Ovary (tissue), 3 donors: Measurements from ENCODE around the gene GALNT4.

Experiments
- EP300 ChIP-seq: sonication (generic); formaldehyde crosslinking; IDR thresholded peaks from one replicate; pipeline ENCODE4 v1.6.1; 2017; ENCODE audit warnings: antibody characterized with exemption
- TF ChIP-seq, protein P1 (sequence below), 3 donors: fragments of 450-650 bp in 2 of 3; fragments of 200-600 bp in 1 of 3; IDR thresholded peaks; one replicate each; pipeline versions ENCODE4 v1.5.1 to v1.8.0; 2016 to 2022; ENCODE audit warnings: antibody characterized with exemption in 3 of 3, mild to moderate bottlenecking in 1 of 3
- donor health status: DM: no; HTN: no; CAD: no.

DNA sequence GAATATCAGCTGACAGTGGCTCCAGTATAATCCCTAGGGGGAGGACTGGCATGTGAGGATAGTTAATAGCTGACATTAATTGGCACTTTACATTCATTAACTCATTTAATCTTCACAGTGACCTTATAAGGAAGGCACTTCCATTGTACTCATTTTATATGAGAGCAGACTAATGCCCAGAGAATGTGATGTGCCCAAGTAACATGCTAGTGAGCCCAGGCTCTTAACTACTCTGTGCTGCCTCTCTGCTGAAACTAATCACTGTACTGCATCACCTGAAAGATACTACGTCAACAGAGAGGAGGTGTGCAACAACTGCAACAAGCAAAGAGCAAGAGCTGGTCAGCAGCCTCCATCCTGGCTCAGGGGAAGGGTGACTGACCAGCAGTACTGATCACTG lies 40.1 kb downstream of the GALNT4 start:
- TF ChIP-seq EP300 = no peak
- TF ChIP-seq, protein P1, sequence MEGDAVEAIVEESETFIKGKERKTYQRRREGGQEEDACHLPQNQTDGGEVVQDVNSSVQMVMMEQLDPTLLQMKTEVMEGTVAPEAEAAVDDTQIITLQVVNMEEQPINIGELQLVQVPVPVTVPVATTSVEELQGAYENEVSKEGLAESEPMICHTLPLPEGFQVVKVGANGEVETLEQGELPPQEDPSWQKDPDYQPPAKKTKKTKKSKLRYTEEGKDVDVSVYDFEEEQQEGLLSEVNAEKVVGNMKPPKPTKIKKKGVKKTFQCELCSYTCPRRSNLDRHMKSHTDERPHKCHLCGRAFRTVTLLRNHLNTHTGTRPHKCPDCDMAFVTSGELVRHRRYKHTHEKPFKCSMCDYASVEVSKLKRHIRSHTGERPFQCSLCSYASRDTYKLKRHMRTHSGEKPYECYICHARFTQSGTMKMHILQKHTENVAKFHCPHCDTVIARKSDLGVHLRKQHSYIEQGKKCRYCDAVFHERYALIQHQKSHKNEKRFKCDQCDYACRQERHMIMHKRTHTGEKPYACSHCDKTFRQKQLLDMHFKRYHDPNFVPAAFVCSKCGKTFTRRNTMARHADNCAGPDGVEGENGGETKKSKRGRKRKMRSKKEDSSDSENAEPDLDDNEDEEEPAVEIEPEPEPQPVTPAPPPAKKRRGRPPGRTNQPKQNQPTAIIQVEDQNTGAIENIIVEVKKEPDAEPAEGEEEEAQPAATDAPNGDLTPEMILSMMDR (IDR thresholded peaks at IDR 0.05) = no peak
